ENCODE results near the gene PEX14.

Gene PEX14

GRCh38 chr1:10489291-10490055 lies 14.7 kb downstream of the PEX14 start:
- no peak for DNase-seq (ENCODE audit: extremely low spot score)
- TF ChIP-seq, protein P1, sequence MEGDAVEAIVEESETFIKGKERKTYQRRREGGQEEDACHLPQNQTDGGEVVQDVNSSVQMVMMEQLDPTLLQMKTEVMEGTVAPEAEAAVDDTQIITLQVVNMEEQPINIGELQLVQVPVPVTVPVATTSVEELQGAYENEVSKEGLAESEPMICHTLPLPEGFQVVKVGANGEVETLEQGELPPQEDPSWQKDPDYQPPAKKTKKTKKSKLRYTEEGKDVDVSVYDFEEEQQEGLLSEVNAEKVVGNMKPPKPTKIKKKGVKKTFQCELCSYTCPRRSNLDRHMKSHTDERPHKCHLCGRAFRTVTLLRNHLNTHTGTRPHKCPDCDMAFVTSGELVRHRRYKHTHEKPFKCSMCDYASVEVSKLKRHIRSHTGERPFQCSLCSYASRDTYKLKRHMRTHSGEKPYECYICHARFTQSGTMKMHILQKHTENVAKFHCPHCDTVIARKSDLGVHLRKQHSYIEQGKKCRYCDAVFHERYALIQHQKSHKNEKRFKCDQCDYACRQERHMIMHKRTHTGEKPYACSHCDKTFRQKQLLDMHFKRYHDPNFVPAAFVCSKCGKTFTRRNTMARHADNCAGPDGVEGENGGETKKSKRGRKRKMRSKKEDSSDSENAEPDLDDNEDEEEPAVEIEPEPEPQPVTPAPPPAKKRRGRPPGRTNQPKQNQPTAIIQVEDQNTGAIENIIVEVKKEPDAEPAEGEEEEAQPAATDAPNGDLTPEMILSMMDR (IDR thresholded peaks at IDR 0.05; ENCODE audit: control extremely low read depth, extremely low read depth, low read depth, missing control alignments), result no peak
- ChIA-PET CTCF (interaction anchor here (0.9 to 7.9 kb wide), 4 partner anchors 17 to 112 kb away, joined by 3 to 147 read pairs (median 7); partner anchors contain the start of gene CENPS), POLR2A (interaction anchor here (0.5 kb wide), 1 partner anchor 1314 kb away, joined by 3 read pairs; no protein-coding TSS in a partner anchor)

- ChIA-PET CTCF (interaction anchor here (1.7 to 9.0 kb wide), 4 partner anchors 16 to 113 kb away, joined by 5 to 147 read pairs (median 58); partner anchors contain the start of gene CENPS), POLR2A (no interaction called here)
- TF ChIP-seq, protein P1 (IDR thresholded peaks at IDR 0.05; ENCODE audit: control extremely low read depth, extremely low read depth, low read depth, missing control alignments), result no peak
- no peak for DNase-seq (ENCODE audit: extremely low spot score)
Measured at GRCh38 chr1:10490286-10490970, 15.7 kb downstream of the PEX14 start.

GRCh38 chr1:10494418-10494753 lies 19.6 kb downstream of the PEX14 start:
- ChIA-PET CTCF (interaction anchor here (0.6 to 9.0 kb wide), 48 partner anchors 9 to 1288 kb away, joined by 3 to 147 read pairs (median 5); partner anchors contain the start of genes CENPS, KIF1B and PGD), POLR2A (interaction anchor here (1.4 kb wide), 1 partner anchor 64 kb away, joined by 4 read pairs; the partner anchor contains the start of gene CENPS)
- DNase-seq (ENCODE audit: extremely low spot score), result no peak
- TF ChIP-seq, protein P1 (IDR thresholded peaks at IDR 0.05; ENCODE audit: control extremely low read depth, extremely low read depth, low read depth, missing control alignments), result no peak

GRCh38 chr1:10494754-10495474 lies 20.2 kb downstream of the PEX14 start:
- CTCF ChIA-PET, result interaction anchor here (0.6 to 9.0 kb wide), 53 partner anchors 8 to 1287 kb away, joined by 3 to 147 read pairs (median 4); partner anchors contain the start of genes CENPS, KIF1B and PGD
- POLR2A ChIA-PET, result interaction anchor here (1.4 kb wide), 1 partner anchor 65 kb away, joined by 4 read pairs; the partner anchor contains the start of gene CENPS
- peak; percentile 83 for DNase-seq (ENCODE audit: extremely low spot score)

GRCh38 chr1:10495475-10495817 lies 20.7 kb downstream of the PEX14 start:
- DNase-seq (ENCODE audit: extremely low spot score), result no peak
- ChIA-PET POLR2A (interaction anchor here (0.5 kb wide), 1 partner anchor 8 kb away, joined by 3 read pairs; no protein-coding TSS in a partner anchor), CTCF (interaction anchor here (0.6 to 9.0 kb wide), 29 partner anchors 8 to 1148 kb away, joined by 3 to 147 read pairs (median 5); partner anchors contain the start of gene CENPS)
- TF ChIP-seq, protein P1 (IDR thresholded peaks at IDR 0.05; ENCODE audit: control extremely low read depth, extremely low read depth, low read depth, missing control alignments), result no peak

More at GRCh38 chr1:10494754-10495474, 20.2 kb downstream of the PEX14 start:
- TF ChIP-seq, protein P1 (IDR thresholded peaks at IDR 0.05; ENCODE audit: control extremely low read depth, extremely low read depth, low read depth, missing control alignments), result peak; percentile 90

Data from GM10248 (cell line).